HL-60 (cell line): ENCODE results near the gene RHBDD1.

Source experiments
- CTCF ChIP-seq: IDR thresholded peaks from one replicate; pipeline ENCODE4 v1.5.1; 2011; ENCODE audit warnings: low read length, control low read depth, inconsistent platforms; ENCODE audit not compliant: insufficient read depth
- GABPA ChIP-seq: IDR thresholded peaks from 2 replicates; pipeline ENCODE4 v1.6.1; 2012; ENCODE audit warnings: low read depth
- POLR2AphosphoS5 ChIP-seq: IDR thresholded peaks from 2 replicates; pipeline ENCODE4 v1.6.1; 2012; ENCODE audit warnings: low read depth
- TF ChIP-seq, protein P1 (sequence below): IDR thresholded peaks from 2 replicates; pipeline ENCODE4 v1.6.1; 2012; ENCODE audit warnings: low read depth; ENCODE audit not compliant: insufficient replicate concordance

- no peak for TF ChIP-seq CTCF
- TF ChIP-seq, protein P1, sequence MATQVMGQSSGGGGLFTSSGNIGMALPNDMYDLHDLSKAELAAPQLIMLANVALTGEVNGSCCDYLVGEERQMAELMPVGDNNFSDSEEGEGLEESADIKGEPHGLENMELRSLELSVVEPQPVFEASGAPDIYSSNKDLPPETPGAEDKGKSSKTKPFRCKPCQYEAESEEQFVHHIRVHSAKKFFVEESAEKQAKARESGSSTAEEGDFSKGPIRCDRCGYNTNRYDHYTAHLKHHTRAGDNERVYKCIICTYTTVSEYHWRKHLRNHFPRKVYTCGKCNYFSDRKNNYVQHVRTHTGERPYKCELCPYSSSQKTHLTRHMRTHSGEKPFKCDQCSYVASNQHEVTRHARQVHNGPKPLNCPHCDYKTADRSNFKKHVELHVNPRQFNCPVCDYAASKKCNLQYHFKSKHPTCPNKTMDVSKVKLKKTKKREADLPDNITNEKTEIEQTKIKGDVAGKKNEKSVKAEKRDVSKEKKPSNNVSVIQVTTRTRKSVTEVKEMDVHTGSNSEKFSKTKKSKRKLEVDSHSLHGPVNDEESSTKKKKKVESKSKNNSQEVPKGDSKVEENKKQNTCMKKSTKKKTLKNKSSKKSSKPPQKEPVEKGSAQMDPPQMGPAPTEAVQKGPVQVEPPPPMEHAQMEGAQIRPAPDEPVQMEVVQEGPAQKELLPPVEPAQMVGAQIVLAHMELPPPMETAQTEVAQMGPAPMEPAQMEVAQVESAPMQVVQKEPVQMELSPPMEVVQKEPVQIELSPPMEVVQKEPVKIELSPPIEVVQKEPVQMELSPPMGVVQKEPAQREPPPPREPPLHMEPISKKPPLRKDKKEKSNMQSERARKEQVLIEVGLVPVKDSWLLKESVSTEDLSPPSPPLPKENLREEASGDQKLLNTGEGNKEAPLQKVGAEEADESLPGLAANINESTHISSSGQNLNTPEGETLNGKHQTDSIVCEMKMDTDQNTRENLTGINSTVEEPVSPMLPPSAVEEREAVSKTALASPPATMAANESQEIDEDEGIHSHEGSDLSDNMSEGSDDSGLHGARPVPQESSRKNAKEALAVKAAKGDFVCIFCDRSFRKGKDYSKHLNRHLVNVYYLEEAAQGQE = no peak
- TF ChIP-seq POLR2AphosphoS5 = no peak
- no peak for TF ChIP-seq GABPA
Measured at GRCh38 chr2:226825056-226825455, 10.8 kb upstream of the RHBDD1 start.
